Upper lobe of left lung (tissue), 4 donors: ENCODE results near the gene RHOC.

Experiments used
- CTCF ChIP-seq, 6 experiments: fragments of 450-650 bp in 4 of 6; fragments of 200-600 bp in 2 of 6; sonication (generic) in 2 of 6; IDR thresholded peaks; one replicate each; pipeline ENCODE4 v1.5.1; 2016 to 2019; ENCODE audit warnings: antibody characterized with exemption in 6 of 6
- EP300 ChIP-seq, 4 donors: sonication (generic); formaldehyde crosslinking; IDR thresholded peaks; one replicate each; pipeline ENCODE4 v1.5.1; 2017; ENCODE audit warnings: antibody characterized with exemption in 4 of 4, control low read depth in 2 of 4
- POLR2AphosphoS5 ChIP-seq, 2 donors: sonication (generic); formaldehyde crosslinking; IDR thresholded peaks; one replicate each; pipeline ENCODE4 v1.5.1; 2017; ENCODE audit warnings: antibody characterized with exemption in 2 of 2

- TF ChIP-seq EP300 (IDR thresholded peaks at IDR 0.05) (no peak), CTCF (IDR thresholded peaks at IDR 0.05) (no peak), POLR2AphosphoS5 (IDR thresholded peaks at IDR 0.05) (no peak)
Observed at GRCh38 chr1:112704391-112704933, 2.5 kb downstream of the RHOC start.
